ENCODE measurements around the gene HTR2C.
"Not testable (repeated sequence)": the region's sequence is repeated elsewhere in the genome, so short reads cannot be mapped to it uniquely, and the experiment has no call there.

Gene HTR2C

GRCh38 chrX:114715096-114715495 is 131.2 kb downstream of the HTR2C start:
- no peak for DNase-seq

GRCh38 chrX:114717921-114718320 is 134.0 kb downstream of the HTR2C start:
- DNase-seq = peak; percentile 1

GRCh38 chrX:114766541-114766940 is 182.7 kb downstream of the HTR2C start:
- DNase-seq = no peak

- no peak for DNase-seq
These were observed 190.8 kb downstream of the HTR2C start for GRCh38 chrX:114774691-114775090.

- no peak for DNase-seq
These were observed 199.0 kb downstream of the HTR2C start for GRCh38 chrX:114782925-114783324.

- DNase-seq = no peak
These were observed 203.2 kb downstream of the HTR2C start for GRCh38 chrX:114787061-114787460.

- DNase-seq = no peak
These were observed 213.6 kb downstream of the HTR2C start for GRCh38 chrX:114797494-114797893.

GRCh38 chrX:114798907-114799306 is 215.0 kb downstream of the HTR2C start:
- DNase-seq = peak; percentile 0

- peak; percentile 2 for DNase-seq
These were observed 216.8 kb downstream of the HTR2C start for GRCh38 chrX:114800719-114801118.

GRCh38 chrX:114819509-114819908 is 235.6 kb downstream of the HTR2C start:
- no peak for DNase-seq

GRCh38 chrX:114841051-114841450 is 257.2 kb downstream of the HTR2C start:
- DNase-seq = no peak

GRCh38 chrX:114842181-114842580 is 258.3 kb downstream of the HTR2C start:
- no peak for DNase-seq

GRCh38 chrX:114889481-114889880 is 305.6 kb downstream of the HTR2C start:
- no peak for DNase-seq

GRCh38 chrX:114903618-114904017 is 319.7 kb downstream of the HTR2C start:
- no peak for DNase-seq

- no peak for DNase-seq
These were observed 321.4 kb downstream of the HTR2C start for GRCh38 chrX:114905251-114905650.

GRCh38 chrX:114906984-114907510 is 323.2 kb downstream of the HTR2C start:
- DNase-seq = no peak

GRCh38 chrX:114924423-114924822 is 340.5 kb downstream of the HTR2C start:
- DNase-seq = no peak

- DNase-seq = no peak
These were observed 341.0 kb downstream of the HTR2C start for GRCh38 chrX:114924856-114925255.

- DNase-seq = no peak
These were observed 346.3 kb downstream of the HTR2C start for GRCh38 chrX:114930227-114930626.

GRCh38 chrX:114932550-114932949 is 348.7 kb downstream of the HTR2C start:
- no peak for DNase-seq

- not testable (repeated sequence) for DNase-seq
These were observed 349.4 kb downstream of the HTR2C start for GRCh38 chrX:114933291-114933690.

- not testable (repeated sequence) for DNase-seq
These were observed 353.2 kb downstream of the HTR2C start for GRCh38 chrX:114937090-114937489.

- no peak for DNase-seq
These were observed 368.8 kb downstream of the HTR2C start for GRCh38 chrX:114952696-114953095.
